Spleen (tissue), 11 donors: ENCODE results near the gene KCTD4. TPM values are rescaled to one million over a fixed set of nuclear protein-coding genes. Genes with fewer than 3 reads are reported as not detected.

Experiments
- DNase-seq: peaks from one replicate; pipeline ENCODE4 v3.0.0-alpha.2; 2020
- H3K27ac ChIP-seq, 8 donors: fragments of 200-600 bp; sonication (generic) in 7 of 8; 1 replicate in 4 of 8; 2 replicates in 4 of 8; pipeline versions ENCODE4 v1.5.0 to v1.8.0; 2016 to 2021; ENCODE audit warnings: inconsistent platforms in 4 of 8, mild to moderate bottlenecking in 4 of 8, moderate library complexity in 1 of 8
- H3K27me3 ChIP-seq, 7 donors: fragments of 200-600 bp; sonication (generic) in 6 of 7; replicated peaks in 1 of 7; 1 replicate in 4 of 7; 2 replicates in 3 of 7; pipeline versions ENCODE4 v1.5.0 to v1.8.0; 2016 to 2021; ENCODE audit warnings: inconsistent platforms in 3 of 7, mild to moderate bottlenecking in 1 of 7
- H3K36me3 ChIP-seq, 6 donors: fragments of 200-600 bp; sonication (generic) in 5 of 6; 1 replicate in 4 of 6; 2 replicates in 2 of 6; pipeline versions ENCODE4 v1.5.0 to v1.8.0; 2016 to 2021; ENCODE audit warnings: inconsistent platforms in 2 of 6
- H3K4me1 ChIP-seq, 6 donors: fragments of 200-600 bp; sonication (generic) in 5 of 6; 1 replicate in 3 of 6; 2 replicates in 3 of 6; pipeline versions ENCODE4 v1.5.0 to v1.8.0; 2016 to 2021; ENCODE audit warnings: inconsistent platforms in 3 of 6
- H3K4me3 ChIP-seq, 8 donors: fragments of 200-600 bp; sonication (generic) in 7 of 8; 1 replicate in 4 of 8; 2 replicates in 4 of 8; pipeline versions ENCODE4 v1.5.0 to v1.8.0; 2016 to 2021; ENCODE audit warnings: inconsistent platforms in 4 of 8, mild to moderate bottlenecking in 4 of 8, moderate library complexity in 2 of 8
- H3K9me3 ChIP-seq, 8 donors: fragments of 200-600 bp; sonication (generic) in 7 of 8; 1 replicate in 4 of 8; 2 replicates in 4 of 8; pipeline versions ENCODE4 v1.5.0 to v1.8.0; 2016 to 2021; ENCODE audit warnings: inconsistent platforms in 4 of 8
- POLR2A ChIP-seq, 3 donors: fragments of 450-650 bp; IDR thresholded peaks; one replicate each; pipeline ENCODE4 v1.5.1; 2017; ENCODE audit warnings: antibody characterized with exemption in 3 of 3, mild to moderate bottlenecking in 1 of 3
- POLR2AphosphoS5 ChIP-seq, 3 donors: sonication (generic); formaldehyde crosslinking; IDR thresholded peaks; one replicate each; pipeline ENCODE4 v1.5.1; 2017; ENCODE audit warnings: antibody characterized with exemption in 3 of 3
- WGBS, 5 donors: extraction: QIAGEN DNeasy Blood & Tissue Kit in 3 of 5; methylation state at CpG; one replicate each; pipeline versions ENCODE4 v1.1.5 to v1.1.7; 2013 to 2018; 5-methylcytosine and 5-hydroxymethylcytosine counted together
- intact Hi-C: fragments of 100-400 bp; cut with DNase I; formaldehyde crosslinking; loops from one replicate; pipeline ENCODE4 v1.15.0; 2023; ENCODE audit warnings: low total_unique reads
- polyA plus RNA-seq, 3 donors: library from polyadenylated mRNA; stranded (reverse); fragments of 200-250 nt; gene quantifications; one replicate each; pipeline ENCODE4 v1.2.1, GENCODE V29; 2013
- total RNA-seq, 7 donors: library from RNA; depleted of rRNA in 3 of 7; stranded (reverse); fragments of >200 nt in 3 of 7; fragmentation: NEBNext Ultra II Directional in 4 of 7; extraction: Animal tissue kit (Norgen Biotek cat#: 25700) in 4 of 7; gene quantifications; one replicate each; pipeline versions ENCODE4 v1.1.0 to v1.2.1, GENCODE V29; 2016 to 2021
- TF ChIP-seq, protein P1 (sequence below), 11 experiments: fragments of 200-600 bp in 7 of 11; fragments of 450-650 bp in 4 of 11; sonication (generic) in 4 of 11; IDR thresholded peaks in 8 of 11; conservative IDR thresholded peaks in 3 of 11; 1 replicate in 7 of 11; 2 replicates in 4 of 11; pipeline versions ENCODE4 v1.4.0 to v1.8.0; 2016 to 2021; ENCODE audit warnings: antibody characterized with exemption in 11 of 11, inconsistent platforms in 4 of 11, mild to moderate bottlenecking in 1 of 11
- donor health status: healthy with polysubstance abuse.
- donor health status: DM: no; HTN: no; CAD: no; lungs with moderate emphysema.
- donor health status: DM: no; HTN: no; CAD: no.
- donor health status: Bipolar disorder and iron deficiency.
- donor health status: healthy.
- donor health status: DM: no; HTN: no; CAD: no.
- donor health status: DM: yes; HTN: yes; CAD: no.

Gene KCTD4
- total and polyA plus RNA-seq, 10 donors: 0.10 TPM; not detected in 9

- H3K27me3 ChIP-seq: no peaks in the 10 kb centered on the region
- no peak overlapping the region for H3K27ac ChIP-seq
- no peak overlapping the region for H3K4me3 ChIP-seq
- WGBS, 5 donors: 91 to 96% (median 94%) methylated on average over 7 of the region's 7 CpGs
- no peaks in the 10 kb centered on the region for H3K9me3 ChIP-seq
- DNase-seq: no peak
- H3K4me1 ChIP-seq: peaks cover 0 to 9% (median 2%) of the 10 kb centered on the region in 6 donors
- intact Hi-C loops: no loop called here
- TF ChIP-seq, protein P1, sequence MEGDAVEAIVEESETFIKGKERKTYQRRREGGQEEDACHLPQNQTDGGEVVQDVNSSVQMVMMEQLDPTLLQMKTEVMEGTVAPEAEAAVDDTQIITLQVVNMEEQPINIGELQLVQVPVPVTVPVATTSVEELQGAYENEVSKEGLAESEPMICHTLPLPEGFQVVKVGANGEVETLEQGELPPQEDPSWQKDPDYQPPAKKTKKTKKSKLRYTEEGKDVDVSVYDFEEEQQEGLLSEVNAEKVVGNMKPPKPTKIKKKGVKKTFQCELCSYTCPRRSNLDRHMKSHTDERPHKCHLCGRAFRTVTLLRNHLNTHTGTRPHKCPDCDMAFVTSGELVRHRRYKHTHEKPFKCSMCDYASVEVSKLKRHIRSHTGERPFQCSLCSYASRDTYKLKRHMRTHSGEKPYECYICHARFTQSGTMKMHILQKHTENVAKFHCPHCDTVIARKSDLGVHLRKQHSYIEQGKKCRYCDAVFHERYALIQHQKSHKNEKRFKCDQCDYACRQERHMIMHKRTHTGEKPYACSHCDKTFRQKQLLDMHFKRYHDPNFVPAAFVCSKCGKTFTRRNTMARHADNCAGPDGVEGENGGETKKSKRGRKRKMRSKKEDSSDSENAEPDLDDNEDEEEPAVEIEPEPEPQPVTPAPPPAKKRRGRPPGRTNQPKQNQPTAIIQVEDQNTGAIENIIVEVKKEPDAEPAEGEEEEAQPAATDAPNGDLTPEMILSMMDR (IDR thresholded peaks at IDR 0.05 in 8 of 11, conservative IDR thresholded peaks at IDR 0.05 in 3 of 11): no peak
- no peak for TF ChIP-seq POLR2AphosphoS5 (IDR thresholded peaks at IDR 0.05)
- TF ChIP-seq POLR2A (IDR thresholded peaks at IDR 0.05): no peak
- H3K36me3 ChIP-seq: peaks cover 0 to 20% (median 2%) of the 10 kb centered on the region in 6 donors
These were observed 57.5 kb downstream of the KCTD4 start for GRCh38 chr13:45143346-45143751.

Other genes with a start within 250 kb of the KCTD4 start
- gene NUFIP1, start 211.6 kb downstream of the KCTD4 start, total RNA-seq: 1 to 10 TPM; 3.0 to 4.9 (median 3.8) TPM
- 1 to 10 TPM; 2.1 to 3.1 (median 2.8) TPM for gene NUFIP1, start 211.6 kb downstream of the KCTD4 start, polyA plus RNA-seq
- gene GPALPP1, start 211.5 kb downstream of the KCTD4 start, total RNA-seq: 10 to 100 TPM; 21.2 to 33.4 (median 28.8) TPM
- 10 to 100 TPM in 1 of 3 donors, 1 to 10 TPM in 2; 9.6 to 14.0 (median 9.8) TPM for gene GPALPP1, start 211.5 kb downstream of the KCTD4 start, polyA plus RNA-seq
- gene GTF2F2, start 80.5 kb downstream of the KCTD4 start, total RNA-seq: 10 to 100 TPM; 12.8 to 19.1 (median 16.6) TPM
- gene GTF2F2, start 80.5 kb downstream of the KCTD4 start, polyA plus RNA-seq: 10 to 100 TPM; 11.8 to 16.8 (median 14.3) TPM
- gene TPT1, start 140.1 kb upstream of the KCTD4 start, total RNA-seq: 1,000 to 10,000 TPM; 2,558 to 4,574 (median 2,990) TPM
- gene TPT1, start 140.1 kb upstream of the KCTD4 start, polyA plus RNA-seq: over 10,000 TPM in 2 of 3 donors, 1,000 to 10,000 TPM in 1; 9,869 to 10,629 (median 10,206) TPM
- gene SLC25A30, start 217.3 kb upstream of the KCTD4 start, total RNA-seq: 10 to 100 TPM; 16.6 to 31.9 (median 23.5) TPM
- gene SLC25A30, start 217.3 kb upstream of the KCTD4 start, polyA plus RNA-seq: 10 to 100 TPM in 1 of 3 donors, 1 to 10 TPM in 2; 5.9 to 14.8 (median 6.7) TPM